Neural cell (in vitro differentiated cells): ENCODE data around the gene ERC2. TPM values are rescaled to one million over a fixed set of nuclear protein-coding genes. Genes with fewer than 3 reads are reported as not detected.
A peak's percentile ranks its signal among the peaks of the same experiment; 100 is the strongest.

ENCODE experiments used
- H2AFZ ChIP-seq: fragments of 200-600, 300-800 bp; sonication (generic), shearing (Covaris generic); 2 replicates; pipeline ENCODE4 v1.6.0; 2014; ENCODE audit warnings: low read depth, mild to moderate bottlenecking, antibody characterized with exemption, low read length, moderate library complexity
- H3F3A ChIP-seq: fragments of 200-600 bp; shearing (Covaris generic); 2 replicates; pipeline ENCODE4 v1.6.1; 2016; ENCODE audit warnings: mild to moderate bottlenecking, moderate library complexity, mixed read lengths, antibody characterized with exemption, low read length; ENCODE audit not compliant: insufficient read depth, poor library complexity, severe bottlenecking
- H3K27ac ChIP-seq: fragments of 200-600, 300-800 bp; sonication (generic), shearing (Covaris generic); 2 replicates; pipeline ENCODE4 v1.5.1; 2014; ENCODE audit warnings: mild to moderate bottlenecking, low read length, moderate library complexity
- H3K27me3 ChIP-seq: fragments of 300-800, 200-600 bp; sonication (generic), shearing (Covaris generic); 2 replicates; pipeline ENCODE4 v1.6.0; 2014; ENCODE audit warnings: mild to moderate bottlenecking, low read depth, low read length, moderate library complexity; ENCODE audit not compliant: insufficient read depth
- H3K36me3 ChIP-seq: fragments of 300-800, 200-600 bp; sonication (generic), shearing (Covaris generic); 2 replicates; pipeline ENCODE4 v1.5.1; 2014; ENCODE audit warnings: mild to moderate bottlenecking, antibody characterized with exemption, low read length, moderate library complexity; ENCODE audit not compliant: insufficient read depth
- H3K4me2 ChIP-seq: fragments of 300-800, 200-600 bp; sonication (generic), shearing (Covaris generic); 2 replicates; pipeline ENCODE4 v1.6.0; 2014; ENCODE audit warnings: mild to moderate bottlenecking, low read length
- H3K4me3 ChIP-seq: fragments of 300-800, 200-600 bp; sonication (generic), shearing (Covaris generic); 2 replicates; pipeline ENCODE4 v1.5.1; 2014; ENCODE audit warnings: mild to moderate bottlenecking, low read length, moderate library complexity
- H3K79me2 ChIP-seq: fragments of 200-600 bp; shearing (Covaris generic); replicated peaks from 2 replicates; pipeline ENCODE4 v1.6.0; 2014; ENCODE audit warnings: mild to moderate bottlenecking, low read length, moderate library complexity; ENCODE audit not compliant: insufficient read depth
- H3K9ac ChIP-seq: fragments of 300-800, 200-600 bp; sonication (generic), shearing (Covaris generic); 2 replicates; pipeline ENCODE4 v1.6.1; 2016; ENCODE audit warnings: mild to moderate bottlenecking, low read length, mixed read lengths
- H3K9me2 ChIP-seq: fragments of 200-600 bp; shearing (Covaris generic); 2 replicates; pipeline ENCODE4 v1.6.1; 2016; ENCODE audit warnings: mild to moderate bottlenecking, low read length, mixed read lengths; ENCODE audit not compliant: insufficient read depth
- H3K9me3 ChIP-seq: fragments of 200-600, 300-800 bp; sonication (generic), shearing (Covaris generic); 2 replicates; pipeline ENCODE4 v1.6.1; 2016; ENCODE audit warnings: mild to moderate bottlenecking, mixed run types, low read length, moderate library complexity, mixed read lengths
- H4K20me1 ChIP-seq: fragments of 200-600 bp; shearing (Covaris generic); 2 replicates; pipeline ENCODE4 v1.6.1; 2016; ENCODE audit warnings: mild to moderate bottlenecking, mixed run types; ENCODE audit not compliant: insufficient read depth
- EP300 ChIP-seq: fragments of 450-650 bp; conservative IDR thresholded peaks from 2 replicates; pipeline ENCODE4 v1.6.1; 2014; ENCODE audit warnings: antibody characterized with exemption, mild to moderate bottlenecking, moderate library complexity; ENCODE audit not compliant: poor library complexity, severe bottlenecking
- MXI1 ChIP-seq: fragments of 450-650 bp; conservative IDR thresholded peaks from 2 replicates; pipeline ENCODE4 v1.6.1; 2014; ENCODE audit warnings: antibody characterized with exemption, mild to moderate bottlenecking; ENCODE audit not compliant: poor library complexity, severe bottlenecking
- POLR2AphosphoS5 ChIP-seq: IDR thresholded peaks from 2 replicates; pipeline ENCODE4 v1.6.1; 2012
- RAD21 ChIP-seq: fragments of 450-650 bp; conservative IDR thresholded peaks from 2 replicates; pipeline ENCODE4 v1.6.1; 2014; ENCODE audit warnings: antibody characterized with exemption, mild to moderate bottlenecking, moderate library complexity
- SMC3 ChIP-seq: fragments of 450-650 bp; conservative IDR thresholded peaks from 2 replicates; pipeline ENCODE4 v1.6.1; 2014; ENCODE audit warnings: antibody characterized with exemption, mild to moderate bottlenecking, moderate library complexity; ENCODE audit not compliant: poor library complexity
- TAF1 ChIP-seq: IDR thresholded peaks from 2 replicates; pipeline ENCODE4 v1.6.1; 2012; ENCODE audit warnings: low read depth
- polyA plus RNA-seq: library from polyadenylated mRNA; depleted of rRNA; stranded (reverse); fragments of >200 nt; gene quantifications from 2 replicates; pipeline ENCODE4 v1.2.3, GENCODE V29; 2014
- TF ChIP-seq, protein P1 (sequence below): IDR thresholded peaks from 2 replicates; pipeline ENCODE4 v1.6.1; 2012; ENCODE audit warnings: borderline replicate concordance

Gene ERC2
- polyA plus RNA-seq, 1 donor from 2014 or later: 60.4 TPM

DNA sequence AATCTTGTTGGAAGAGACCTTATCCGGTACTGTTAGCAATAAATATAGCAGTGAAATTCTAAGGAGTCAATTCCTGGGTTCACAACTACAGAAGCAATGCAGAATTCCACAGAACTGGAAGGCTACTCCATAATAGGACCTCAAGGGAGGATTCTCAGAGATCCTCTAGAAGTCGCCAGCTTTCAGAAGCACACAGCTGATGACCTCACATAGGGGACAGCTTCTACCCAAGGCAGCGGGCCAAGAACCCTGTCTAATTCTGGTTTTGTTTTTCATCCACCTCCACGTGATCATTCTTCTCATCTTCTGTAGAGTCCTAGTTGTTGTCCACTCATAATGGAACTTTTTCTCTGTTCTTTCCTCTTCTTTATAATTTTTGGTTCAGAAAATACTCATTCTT, 99.4 kb downstream of the ERC2 start:
- no peaks in the 10 kb centered on the region for H3F3A ChIP-seq
- H3K79me2 ChIP-seq: no peaks in the 10 kb centered on the region
- H3K9ac ChIP-seq: no peak overlapping the region
- H3K4me3 ChIP-seq: no peak overlapping the region
- H3K9me3 ChIP-seq: no peaks in the 10 kb centered on the region
- no peaks in the 10 kb centered on the region for H3K36me3 ChIP-seq
- H3K4me2 ChIP-seq: no peak overlapping the region
- no peak overlapping the region for H3K27ac ChIP-seq
- no peak overlapping the region for H2AFZ ChIP-seq
- H3K27me3 ChIP-seq: no peaks in the 10 kb centered on the region
- H4K20me1 ChIP-seq: no peaks in the 10 kb centered on the region
- no peaks in the 10 kb centered on the region for H3K9me2 ChIP-seq
- TF ChIP-seq POLR2AphosphoS5 (no peak), RAD21 (no peak), MXI1 (no peak)
- TF ChIP-seq, protein P1, sequence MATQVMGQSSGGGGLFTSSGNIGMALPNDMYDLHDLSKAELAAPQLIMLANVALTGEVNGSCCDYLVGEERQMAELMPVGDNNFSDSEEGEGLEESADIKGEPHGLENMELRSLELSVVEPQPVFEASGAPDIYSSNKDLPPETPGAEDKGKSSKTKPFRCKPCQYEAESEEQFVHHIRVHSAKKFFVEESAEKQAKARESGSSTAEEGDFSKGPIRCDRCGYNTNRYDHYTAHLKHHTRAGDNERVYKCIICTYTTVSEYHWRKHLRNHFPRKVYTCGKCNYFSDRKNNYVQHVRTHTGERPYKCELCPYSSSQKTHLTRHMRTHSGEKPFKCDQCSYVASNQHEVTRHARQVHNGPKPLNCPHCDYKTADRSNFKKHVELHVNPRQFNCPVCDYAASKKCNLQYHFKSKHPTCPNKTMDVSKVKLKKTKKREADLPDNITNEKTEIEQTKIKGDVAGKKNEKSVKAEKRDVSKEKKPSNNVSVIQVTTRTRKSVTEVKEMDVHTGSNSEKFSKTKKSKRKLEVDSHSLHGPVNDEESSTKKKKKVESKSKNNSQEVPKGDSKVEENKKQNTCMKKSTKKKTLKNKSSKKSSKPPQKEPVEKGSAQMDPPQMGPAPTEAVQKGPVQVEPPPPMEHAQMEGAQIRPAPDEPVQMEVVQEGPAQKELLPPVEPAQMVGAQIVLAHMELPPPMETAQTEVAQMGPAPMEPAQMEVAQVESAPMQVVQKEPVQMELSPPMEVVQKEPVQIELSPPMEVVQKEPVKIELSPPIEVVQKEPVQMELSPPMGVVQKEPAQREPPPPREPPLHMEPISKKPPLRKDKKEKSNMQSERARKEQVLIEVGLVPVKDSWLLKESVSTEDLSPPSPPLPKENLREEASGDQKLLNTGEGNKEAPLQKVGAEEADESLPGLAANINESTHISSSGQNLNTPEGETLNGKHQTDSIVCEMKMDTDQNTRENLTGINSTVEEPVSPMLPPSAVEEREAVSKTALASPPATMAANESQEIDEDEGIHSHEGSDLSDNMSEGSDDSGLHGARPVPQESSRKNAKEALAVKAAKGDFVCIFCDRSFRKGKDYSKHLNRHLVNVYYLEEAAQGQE: no peak

DNA sequence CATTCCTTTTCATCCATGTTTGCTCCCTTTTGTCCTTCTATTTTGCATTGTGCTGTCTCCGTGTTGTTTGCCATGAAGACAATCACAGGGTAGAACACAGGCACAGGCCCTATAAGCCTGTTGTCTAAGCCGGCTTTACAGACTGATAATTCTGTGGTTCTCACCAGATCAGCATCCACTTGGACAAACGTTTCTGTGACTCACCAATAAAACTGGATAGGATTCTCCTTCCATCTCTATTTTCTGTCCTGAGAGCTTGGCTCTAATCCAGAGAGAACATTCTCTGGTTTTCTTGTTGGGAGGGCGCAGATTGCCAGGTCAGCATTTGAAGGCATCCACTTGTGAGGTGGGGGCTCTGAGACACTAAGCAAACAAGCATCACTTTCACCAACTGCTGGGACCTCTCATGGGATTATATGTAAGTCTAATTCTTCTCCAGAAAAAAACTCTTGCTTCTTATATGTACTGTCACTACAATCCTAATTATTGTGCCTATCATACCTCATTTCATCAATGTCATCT, 101.6 kb downstream of the ERC2 start:
- Histone ChIP-seq H3K4me2 (no peak overlapping the region), H3K9me2 (no peaks in the 10 kb centered on the region)

More for the DNA sequence above, 101.6 kb downstream of the ERC2 start:
- Histone ChIP-seq H3K9me3 (no peaks in the 10 kb centered on the region), H3K79me2 (no peaks in the 10 kb centered on the region), H3F3A (no peaks in the 10 kb centered on the region), H2AFZ (no peak overlapping the region), H3K27ac (no peak overlapping the region), H3K9ac (no peak overlapping the region), H3K27me3 (no peaks in the 10 kb centered on the region), H3K36me3 (no peaks in the 10 kb centered on the region), H4K20me1 (no peaks in the 10 kb centered on the region), H3K4me3 (no peak overlapping the region)
- TF ChIP-seq EP300 (peak; percentile 67), RAD21 (no peak), POLR2AphosphoS5 (peak; percentile 12), TAF1 (no peak), MXI1 (no peak), SMC3 (no peak)
- TF ChIP-seq, protein P1: no peak
